ENCODE measurements around the gene SPAG17.

Gene SPAG17

GRCh38 chr1:117985973-117986372 lies 199.1 kb downstream of the SPAG17 start:
- DNase-seq (ENCODE audit: low read depth), result no peak
- TF ChIP-seq, protein P1, sequence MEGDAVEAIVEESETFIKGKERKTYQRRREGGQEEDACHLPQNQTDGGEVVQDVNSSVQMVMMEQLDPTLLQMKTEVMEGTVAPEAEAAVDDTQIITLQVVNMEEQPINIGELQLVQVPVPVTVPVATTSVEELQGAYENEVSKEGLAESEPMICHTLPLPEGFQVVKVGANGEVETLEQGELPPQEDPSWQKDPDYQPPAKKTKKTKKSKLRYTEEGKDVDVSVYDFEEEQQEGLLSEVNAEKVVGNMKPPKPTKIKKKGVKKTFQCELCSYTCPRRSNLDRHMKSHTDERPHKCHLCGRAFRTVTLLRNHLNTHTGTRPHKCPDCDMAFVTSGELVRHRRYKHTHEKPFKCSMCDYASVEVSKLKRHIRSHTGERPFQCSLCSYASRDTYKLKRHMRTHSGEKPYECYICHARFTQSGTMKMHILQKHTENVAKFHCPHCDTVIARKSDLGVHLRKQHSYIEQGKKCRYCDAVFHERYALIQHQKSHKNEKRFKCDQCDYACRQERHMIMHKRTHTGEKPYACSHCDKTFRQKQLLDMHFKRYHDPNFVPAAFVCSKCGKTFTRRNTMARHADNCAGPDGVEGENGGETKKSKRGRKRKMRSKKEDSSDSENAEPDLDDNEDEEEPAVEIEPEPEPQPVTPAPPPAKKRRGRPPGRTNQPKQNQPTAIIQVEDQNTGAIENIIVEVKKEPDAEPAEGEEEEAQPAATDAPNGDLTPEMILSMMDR (IDR thresholded peaks at IDR 0.05; ENCODE audit: low read length, missing control alignments), result no peak
- no peak overlapping the region for H3K4me3 ChIP-seq (replicated peaks; ENCODE audit: low read depth, low read length)

GRCh38 chr1:117985239-117985638 lies 199.8 kb downstream of the SPAG17 start:
- peak; percentile 1 for DNase-seq (ENCODE audit: low read depth)
- TF ChIP-seq, protein P1 (IDR thresholded peaks at IDR 0.05; ENCODE audit: low read length, missing control alignments), result no peak
- no peak overlapping the region for H3K4me3 ChIP-seq (replicated peaks; ENCODE audit: low read depth, low read length)

DNA sequence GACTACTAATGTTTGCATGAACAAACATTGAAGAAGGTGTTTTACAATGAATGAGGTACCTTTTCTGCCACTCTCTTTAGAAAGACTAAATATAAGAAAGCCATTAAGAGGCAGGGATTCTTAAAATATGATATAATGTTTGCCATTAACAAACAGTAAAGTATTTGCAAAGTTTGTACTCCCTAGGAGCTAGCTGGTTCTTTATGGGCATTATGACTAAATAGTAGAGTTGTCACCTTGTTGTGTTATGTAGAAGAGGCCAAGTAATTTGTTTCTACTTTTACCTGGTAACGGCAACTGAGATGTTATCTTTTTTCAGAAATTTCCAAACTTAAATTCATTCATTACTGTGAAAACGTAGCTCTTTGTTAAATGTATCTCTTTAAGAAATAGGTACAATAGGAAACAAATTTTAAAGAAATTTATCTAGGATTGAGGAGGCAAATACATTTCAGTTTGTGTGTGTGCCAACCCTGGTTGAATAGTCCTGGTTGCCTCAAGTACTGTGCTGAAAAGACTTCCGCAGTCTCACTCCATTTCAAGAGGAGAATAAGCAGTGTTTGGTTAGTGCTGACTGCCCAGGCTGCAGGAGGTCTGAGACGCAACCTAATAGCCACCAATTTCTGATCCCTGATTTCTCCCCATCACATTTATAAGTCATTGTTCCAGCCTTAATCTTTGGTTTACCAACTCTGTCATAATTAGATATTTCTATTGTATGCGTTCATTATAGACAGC lies 203.4 kb downstream of the SPAG17 start:
- no peak for DNase-seq (ENCODE audit: low read depth)
- H3K4me3 ChIP-seq (replicated peaks; ENCODE audit: low read depth, low read length), result no peak overlapping the region
- TF ChIP-seq, protein P1 (IDR thresholded peaks at IDR 0.05; ENCODE audit: low read length, missing control alignments), result no peak

GRCh38 chr1:117976381-117976780 lies 208.6 kb downstream of the SPAG17 start:
- H3K4me3 ChIP-seq (replicated peaks; ENCODE audit: low read depth, low read length), result no peak overlapping the region
- TF ChIP-seq, protein P1 (IDR thresholded peaks at IDR 0.05; ENCODE audit: low read length, missing control alignments), result no peak
- DNase-seq (ENCODE audit: low read depth), result no peak

DNA sequence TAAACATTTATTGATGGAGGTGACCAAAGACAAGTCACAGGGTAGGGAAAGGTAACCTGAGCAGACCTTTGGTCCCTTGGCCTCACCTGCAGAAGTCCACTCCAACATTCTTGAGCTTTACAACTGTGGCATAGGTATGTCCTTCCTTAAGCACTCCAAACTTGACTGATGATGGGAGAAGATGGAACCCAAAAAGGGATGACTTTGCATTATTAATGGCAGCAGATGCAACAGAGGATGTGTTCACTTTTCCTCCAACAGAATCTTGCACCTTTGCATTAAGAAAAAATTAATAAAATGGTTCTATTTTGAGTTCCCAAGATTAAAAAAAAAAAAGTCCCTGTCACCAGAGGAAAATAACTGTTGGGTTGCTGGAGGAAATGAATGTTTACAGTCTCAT lies 213.3 kb downstream of the SPAG17 start:
- TF ChIP-seq, protein P1 (IDR thresholded peaks at IDR 0.05; ENCODE audit: low read length, missing control alignments), result no peak
- no peak for DNase-seq (ENCODE audit: low read depth)
- H3K4me3 ChIP-seq (replicated peaks; ENCODE audit: low read depth, low read length), result no peak overlapping the region

DNA sequence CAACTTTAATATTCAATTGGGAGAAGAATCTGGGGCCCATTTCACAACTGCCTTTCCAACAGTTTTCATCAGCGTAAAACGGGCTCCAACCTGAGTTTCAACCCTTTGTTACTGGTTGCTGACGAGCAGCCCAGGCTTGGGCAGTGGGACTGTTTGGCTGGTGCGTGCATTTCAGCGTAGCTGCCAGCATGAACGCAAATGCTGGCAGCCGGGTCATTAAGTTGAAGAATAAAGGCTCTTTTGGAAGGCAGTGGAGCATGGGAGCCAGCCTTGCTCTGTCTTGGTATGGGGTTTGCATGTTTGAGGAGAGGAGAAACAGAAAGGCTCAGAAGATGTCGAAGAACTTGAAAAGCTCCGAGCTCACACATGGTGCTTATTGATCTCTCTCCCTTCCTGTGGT lies 214.8 kb downstream of the SPAG17 start:
- no peak overlapping the region for H3K4me3 ChIP-seq (replicated peaks; ENCODE audit: low read depth, low read length)
- TF ChIP-seq, protein P1 (IDR thresholded peaks at IDR 0.05; ENCODE audit: low read length, missing control alignments), result no peak
- DNase-seq (ENCODE audit: low read depth), result no peak

DNA sequence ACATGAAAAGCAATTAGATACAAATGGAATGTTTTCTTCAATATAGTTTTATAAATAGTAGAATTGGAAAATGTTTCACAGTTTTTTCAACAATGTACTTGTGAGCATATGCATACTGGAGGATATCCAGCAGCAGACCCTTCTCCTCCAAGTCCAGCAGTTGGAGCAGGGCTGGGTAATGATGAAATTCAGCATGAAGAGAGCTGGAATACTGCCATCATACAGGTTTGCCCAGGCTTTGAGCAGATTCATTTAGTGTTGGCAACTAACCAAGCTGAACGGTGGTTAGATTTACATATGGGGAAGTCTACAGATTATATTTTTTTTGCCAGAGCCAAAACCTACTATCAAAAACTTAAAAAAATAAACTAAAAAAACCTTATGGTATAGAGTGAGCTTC lies 217.1 kb downstream of the SPAG17 start:
- peak; percentile 49 for DNase-seq (ENCODE audit: low read depth)
- TF ChIP-seq, protein P1 (IDR thresholded peaks at IDR 0.05; ENCODE audit: low read length, missing control alignments), result no peak
- H3K4me3 ChIP-seq (replicated peaks; ENCODE audit: low read depth, low read length), result no peak overlapping the region

All from fibroblast of pulmonary artery (primary cell).